GM03348 (cell line): ENCODE results near the gene KLHL40.

Experiments used
- DNase-seq: peaks from one replicate; pipeline ENCODE4 v3.0.0; 2012; ENCODE audit warnings: low spot score

The KLHL40 gene

DNA sequence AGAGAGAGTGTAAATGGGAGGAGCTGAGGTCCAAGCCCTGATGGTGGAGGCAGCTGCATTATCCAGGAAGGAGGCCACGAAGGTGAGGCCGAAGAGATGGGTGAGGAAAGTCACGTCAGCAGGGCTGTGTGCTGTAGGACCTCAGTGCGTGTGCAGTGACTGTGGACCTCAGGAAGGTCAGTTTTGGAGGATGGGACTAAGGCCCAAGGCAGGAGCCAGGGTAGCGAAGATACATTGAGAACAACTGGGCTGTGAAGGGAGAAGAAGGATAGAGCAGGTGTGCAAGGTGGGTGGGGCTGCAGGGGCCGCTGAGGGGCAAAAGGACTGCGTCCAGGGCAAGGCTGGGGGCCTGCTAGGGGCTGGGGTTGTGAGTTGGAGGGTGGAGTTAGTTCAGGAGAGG, 4.9 kb downstream of the KLHL40 start:
- no peak for DNase-seq

DNA sequence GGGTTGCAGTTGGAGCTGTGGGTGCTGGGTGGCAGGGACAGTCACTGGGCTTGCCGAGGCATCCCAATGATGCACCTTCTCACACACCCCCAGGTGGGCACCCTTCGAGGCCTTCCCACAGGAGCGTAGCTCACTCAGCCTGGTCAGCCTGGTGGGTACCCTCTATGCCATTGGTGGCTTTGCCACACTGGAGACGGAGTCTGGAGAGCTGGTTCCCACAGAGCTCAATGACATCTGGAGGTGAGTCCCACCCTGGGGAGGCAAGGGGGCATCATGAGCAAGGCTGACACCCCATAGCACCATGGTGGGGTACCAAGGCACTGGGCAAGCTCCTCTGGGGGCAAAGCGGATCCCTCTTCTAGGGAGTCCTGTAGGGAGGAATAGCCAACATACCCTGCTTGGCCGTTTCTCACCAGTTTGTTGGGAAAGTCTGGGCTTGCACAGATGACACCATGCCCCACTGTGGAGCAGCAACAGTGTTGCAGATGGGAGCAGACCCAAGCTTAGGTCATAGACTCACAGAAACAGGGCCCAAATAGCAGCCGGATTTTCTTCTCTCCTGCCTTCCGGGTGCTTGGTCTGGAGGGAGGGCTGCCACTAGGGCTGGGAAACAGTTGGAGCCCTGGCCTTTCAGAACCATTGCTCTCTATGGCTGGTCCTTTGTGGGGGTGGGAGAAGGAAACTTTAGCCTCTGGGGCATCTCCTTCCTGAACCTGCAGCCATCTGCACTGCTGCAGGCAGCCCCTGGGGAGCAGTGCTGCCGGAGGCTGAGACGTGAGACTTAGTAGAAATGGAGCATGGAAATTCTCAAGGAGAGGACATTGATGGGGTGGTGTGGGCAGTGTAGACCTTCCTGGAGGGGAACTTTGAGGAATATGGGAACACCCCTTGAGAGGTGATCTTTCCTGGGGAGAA, 5.7 kb downstream of the KLHL40 start:
- no peak for DNase-seq

DNA sequence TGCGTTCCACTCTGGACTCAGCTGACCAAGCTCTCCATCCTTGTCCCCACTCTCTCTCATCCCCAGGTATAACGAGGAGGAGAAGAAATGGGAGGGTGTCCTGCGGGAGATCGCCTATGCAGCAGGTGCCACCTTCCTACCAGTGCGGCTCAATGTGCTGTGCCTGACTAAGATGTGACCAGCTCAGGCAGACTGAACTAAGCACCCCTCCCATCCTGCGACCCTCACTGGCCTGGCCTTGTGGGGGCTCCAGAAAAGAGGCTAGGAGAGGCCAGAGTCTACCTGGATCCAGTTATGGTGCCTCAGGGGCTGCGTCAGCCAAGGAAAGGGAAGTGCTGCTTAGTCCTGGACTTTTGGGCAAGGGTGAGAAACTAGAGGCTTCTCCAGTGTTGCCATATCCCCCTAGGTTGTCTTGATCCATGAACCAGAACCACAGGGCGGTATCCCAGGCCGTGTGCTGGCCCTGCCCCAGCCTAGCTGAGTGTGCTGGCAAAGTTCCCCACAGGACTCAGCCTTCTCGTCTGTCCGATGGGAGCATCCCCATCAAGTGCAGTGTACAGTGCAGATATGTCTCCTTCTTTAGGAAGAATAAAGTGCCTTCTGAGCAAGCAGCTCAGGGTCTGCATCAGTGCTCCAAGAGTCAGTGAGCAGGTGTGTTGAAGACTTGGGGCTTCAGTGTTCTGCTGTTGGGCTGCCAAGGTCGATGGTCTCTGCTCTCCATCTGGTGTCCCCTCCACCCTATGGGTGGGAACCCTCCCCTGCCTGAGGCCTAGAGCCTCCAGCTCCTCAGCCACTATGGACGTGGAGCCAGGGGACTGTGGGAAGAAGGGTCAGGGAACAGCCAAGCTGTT, 6.7 kb downstream of the KLHL40 start:
- no peak for DNase-seq

- DNase-seq = no peak
Measured at GRCh38 chr3:42692667-42693529, 7.6 kb downstream of the KLHL40 start.

DNA sequence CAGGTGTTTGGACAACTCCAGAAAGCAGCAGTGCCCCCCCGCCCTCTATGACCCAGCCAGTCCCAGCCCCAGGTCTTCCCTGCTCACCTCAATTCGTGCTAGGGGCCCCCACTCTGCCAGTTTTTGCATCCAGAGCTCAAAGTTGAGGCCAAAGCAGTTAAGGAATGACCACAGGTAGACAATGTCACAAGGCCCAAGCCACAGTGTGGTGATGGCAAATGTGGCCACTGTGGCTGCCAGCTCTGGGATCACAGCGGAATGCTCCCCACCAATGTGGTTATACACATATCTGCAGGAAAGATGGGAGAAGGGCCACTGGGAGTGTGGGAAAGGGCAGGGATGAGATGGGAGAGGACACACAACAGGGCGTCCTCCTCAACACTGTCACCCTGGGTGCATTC, 8.2 kb downstream of the KLHL40 start:
- DNase-seq = no peak

GRCh38 chr3:42694366-42694765, 9.0 kb downstream of the KLHL40 start:
- no peak for DNase-seq

- no peak for DNase-seq
Measured at GRCh38 chr3:42696356-42697288, 11.3 kb downstream of the KLHL40 start.

GRCh38 chr3:42697289-42698051, 12.1 kb downstream of the KLHL40 start:
- no peak for DNase-seq

DNA sequence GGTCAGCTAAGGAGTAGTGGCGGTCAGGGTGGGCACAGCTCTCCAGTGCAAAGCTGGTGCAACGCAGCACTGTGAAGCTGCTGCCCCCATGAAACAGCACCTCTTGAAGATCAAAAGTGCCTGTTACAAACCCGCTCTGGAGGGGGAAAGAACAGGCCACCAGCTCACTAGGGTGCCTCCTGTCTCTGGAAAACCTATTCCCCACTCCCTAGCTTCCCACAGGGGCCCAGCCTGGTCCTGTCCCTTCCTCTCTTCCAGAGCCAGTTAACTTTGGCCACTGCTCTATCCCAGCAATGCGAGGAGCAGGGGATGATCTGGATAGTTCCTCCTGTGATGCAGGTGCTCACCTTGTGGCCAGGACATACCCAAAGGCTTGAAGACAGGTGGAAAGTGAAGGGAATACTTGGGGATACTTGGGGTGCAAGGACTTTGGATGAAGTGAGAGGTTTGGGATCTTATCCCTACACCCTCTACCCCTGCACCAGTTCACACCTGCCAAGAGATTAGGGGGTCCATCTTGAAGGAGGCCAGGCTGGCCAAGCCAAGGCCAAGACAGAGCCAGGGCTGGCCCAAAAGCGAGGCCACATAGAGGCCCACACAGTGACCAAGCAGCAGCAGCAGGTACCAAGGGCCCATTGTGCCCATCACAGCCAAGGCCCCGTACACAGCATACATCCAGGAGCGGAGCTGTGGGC, 13.0 kb downstream of the KLHL40 start:
- DNase-seq = no peak

DNA sequence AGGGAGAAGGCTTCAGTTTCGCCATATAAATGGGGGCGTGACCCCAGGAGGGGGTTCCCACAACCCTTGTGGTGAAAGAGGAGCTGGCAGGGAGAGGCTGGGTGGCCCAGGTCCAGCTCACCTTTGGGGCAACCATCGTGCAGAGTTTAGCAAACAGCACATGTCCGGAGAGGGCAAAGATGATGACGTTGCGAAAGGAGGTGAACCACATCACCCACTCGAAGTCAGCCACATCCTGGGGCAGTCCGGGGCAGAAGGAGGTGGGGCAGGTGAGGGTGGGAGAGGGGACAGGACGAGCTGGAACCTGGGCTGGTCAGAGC, 13.5 kb downstream of the KLHL40 start:
- no peak for DNase-seq

DNA sequence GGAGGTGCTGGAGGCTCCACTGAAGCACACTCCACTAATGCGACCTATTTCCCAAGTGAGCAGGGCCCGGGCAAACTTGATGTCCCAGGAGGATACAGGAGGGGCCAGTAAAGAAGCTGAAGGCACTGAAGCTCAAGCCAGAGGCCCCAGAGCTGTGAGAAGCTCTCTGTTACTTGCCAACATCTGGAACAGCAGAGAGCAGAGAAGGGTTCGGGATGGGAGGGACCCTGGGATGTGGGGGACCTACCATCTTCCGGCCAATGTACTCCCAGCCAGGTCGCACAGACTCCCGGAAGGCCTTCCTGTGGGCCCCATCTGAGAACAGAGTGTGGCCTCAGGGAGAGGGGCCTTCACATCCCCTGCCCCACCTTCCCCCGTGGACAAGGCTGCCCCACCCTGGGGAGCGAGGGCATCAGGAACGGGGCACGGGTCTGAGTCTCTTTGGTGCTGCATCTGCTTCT, 14.2 kb downstream of the KLHL40 start:
- no peak for DNase-seq

DNA sequence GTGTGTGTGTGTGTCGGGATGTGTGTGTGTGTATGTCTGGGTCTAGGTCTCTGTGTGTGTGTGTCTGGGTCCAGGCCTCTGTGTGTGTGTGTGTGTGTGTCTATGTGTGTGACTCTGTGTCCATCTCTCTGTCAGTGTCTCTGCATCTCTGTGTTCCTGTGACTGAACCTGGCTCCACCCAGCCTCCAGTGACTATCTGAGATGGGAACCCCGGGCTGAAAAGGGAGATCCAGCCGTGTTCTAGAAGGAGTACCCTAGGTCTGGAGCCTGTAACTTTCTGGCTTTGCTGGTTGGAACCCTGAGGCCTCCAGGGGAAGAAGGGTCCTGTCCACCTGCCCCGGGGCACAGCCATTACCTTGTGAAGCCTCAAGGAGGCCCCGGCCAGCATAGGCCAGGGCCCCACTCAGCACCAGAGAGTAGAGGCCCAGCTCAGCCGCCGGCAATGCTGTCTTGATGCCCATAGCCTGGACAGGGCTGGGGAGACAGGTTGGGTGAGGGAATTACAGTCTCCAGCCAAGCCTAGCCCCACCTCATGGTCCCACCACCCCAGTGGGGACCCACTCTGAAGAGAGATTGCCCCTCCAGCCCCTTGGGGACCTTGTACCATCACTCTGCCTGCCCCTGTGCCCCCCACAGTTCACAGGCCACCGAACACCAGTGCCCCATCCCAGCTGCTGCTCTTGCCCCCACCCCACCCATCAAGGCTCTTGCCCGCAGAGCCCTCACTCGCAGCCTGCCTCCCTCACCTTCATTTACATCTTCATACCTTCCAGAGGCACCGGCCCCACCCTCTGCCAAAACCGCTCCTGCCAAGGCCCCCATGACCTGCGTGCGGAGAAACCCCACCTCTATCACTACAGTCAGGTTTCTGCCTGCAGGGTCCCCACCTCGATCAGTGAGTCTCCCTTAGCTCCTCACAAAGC, 15.3 kb downstream of the KLHL40 start:
- DNase-seq = no peak

- DNase-seq = peak; percentile 66
Measured at GRCh38 chr3:42701371-42702065, 16.2 kb downstream of the KLHL40 start.

DNA sequence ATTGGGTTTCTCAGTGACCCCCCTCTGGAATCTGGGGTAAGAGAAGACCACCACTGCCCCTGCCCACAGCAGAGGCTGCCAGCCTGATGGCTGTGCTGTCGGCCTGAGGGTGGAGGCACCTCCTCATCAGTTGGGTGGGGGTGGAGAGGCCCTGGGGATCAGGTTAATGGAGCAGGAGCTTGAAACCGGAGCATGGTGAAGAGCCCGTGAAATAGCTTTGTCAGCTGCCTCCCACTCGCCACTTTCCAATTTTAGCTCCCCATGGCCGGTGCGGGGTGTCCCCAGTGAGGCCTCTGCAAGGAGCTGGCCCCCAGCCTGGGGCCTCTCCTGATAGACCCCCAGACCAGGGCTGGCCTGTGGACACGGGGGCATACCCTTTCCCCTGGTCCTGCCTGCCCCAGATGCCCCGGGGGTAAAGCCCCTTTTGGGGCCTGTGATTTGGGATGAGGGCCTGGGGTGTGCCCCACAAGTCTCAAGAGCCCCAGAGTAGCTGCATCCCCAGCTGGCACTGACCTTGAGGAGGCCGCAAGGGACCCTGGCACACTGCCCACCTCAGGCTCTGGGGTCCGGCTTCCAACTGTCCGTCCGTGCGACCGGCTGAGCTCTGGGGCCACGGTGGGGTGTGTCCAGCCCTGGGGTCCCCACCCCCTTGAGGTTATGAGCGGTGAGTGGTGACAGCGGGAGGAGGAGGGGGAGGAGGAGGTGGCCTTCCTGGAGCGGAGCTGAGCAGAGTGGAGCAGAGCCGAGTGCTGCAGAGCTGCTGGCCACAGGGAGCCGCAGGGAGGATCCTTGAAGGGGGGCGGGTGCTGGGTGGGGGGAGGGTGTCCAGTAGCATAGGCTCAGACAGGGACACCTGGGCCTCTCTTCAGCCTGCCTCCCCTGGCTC, 17.0 kb downstream of the KLHL40 start, which contains the start of gene HHATL:
Gene HHATL (minus strand): TSS at position 733 of the 886 bp plus-strand sequence. CDS start 1,972 bp downstream, outside the sequence.
- DNase-seq = no peak

DNA sequence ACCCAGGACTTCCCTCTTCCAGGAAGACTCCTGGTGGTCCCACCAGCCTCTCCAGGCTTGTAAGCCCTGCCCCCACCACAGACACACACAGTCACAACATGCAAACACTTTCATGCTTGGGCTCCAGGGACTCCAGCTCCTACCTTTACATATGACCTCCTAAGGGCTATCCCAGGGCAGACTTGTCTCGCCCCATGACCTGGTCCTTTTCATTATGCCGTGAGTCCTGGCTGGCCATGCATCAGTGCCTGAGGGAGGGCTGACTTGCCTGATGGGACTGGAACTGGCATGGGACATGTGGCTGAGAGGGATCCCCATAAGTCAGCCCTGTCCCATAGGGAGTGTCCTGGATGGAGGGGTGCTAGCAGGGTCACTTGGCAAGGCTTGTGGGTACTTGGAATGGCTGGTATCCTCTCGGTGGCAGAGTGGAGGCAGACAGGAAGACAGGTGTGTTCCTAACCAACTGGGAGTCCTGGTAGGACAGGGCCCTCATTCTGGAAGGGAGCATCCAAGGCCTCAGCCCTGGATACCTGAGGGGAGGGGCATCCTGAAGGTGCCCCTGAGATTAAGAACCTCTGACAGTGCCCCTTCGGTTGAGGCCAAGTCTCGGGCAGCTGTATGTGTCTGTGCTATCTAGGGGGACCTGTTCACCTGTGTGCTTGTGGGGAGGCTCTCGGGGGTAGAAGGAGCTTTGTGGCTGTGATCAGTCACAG, 17.8 kb downstream of the KLHL40 start:
- DNase-seq = no peak

- DNase-seq = no peak
Measured at GRCh38 chr3:42703695-42704025, 18.3 kb downstream of the KLHL40 start.
